Skin of body (tissue), 2 donors: ENCODE data around the gene ILF3. TPM values are rescaled to one million over a fixed set of nuclear protein-coding genes. Genes with fewer than 3 reads are reported as not detected.

Experiments
- DNase-seq: peaks from one replicate; lab custom pipeline; 2025; lab: John Stamatoyannopoulos, UW
- total RNA-seq: library from RNA; depleted of rRNA; stranded (reverse); fragments of >200 nt; gene quantifications from one replicate; pipeline ENCODE4 v1.2.3, GENCODE V29; 2014

Gene ILF3
- 98.6 TPM for total RNA-seq

DNA sequence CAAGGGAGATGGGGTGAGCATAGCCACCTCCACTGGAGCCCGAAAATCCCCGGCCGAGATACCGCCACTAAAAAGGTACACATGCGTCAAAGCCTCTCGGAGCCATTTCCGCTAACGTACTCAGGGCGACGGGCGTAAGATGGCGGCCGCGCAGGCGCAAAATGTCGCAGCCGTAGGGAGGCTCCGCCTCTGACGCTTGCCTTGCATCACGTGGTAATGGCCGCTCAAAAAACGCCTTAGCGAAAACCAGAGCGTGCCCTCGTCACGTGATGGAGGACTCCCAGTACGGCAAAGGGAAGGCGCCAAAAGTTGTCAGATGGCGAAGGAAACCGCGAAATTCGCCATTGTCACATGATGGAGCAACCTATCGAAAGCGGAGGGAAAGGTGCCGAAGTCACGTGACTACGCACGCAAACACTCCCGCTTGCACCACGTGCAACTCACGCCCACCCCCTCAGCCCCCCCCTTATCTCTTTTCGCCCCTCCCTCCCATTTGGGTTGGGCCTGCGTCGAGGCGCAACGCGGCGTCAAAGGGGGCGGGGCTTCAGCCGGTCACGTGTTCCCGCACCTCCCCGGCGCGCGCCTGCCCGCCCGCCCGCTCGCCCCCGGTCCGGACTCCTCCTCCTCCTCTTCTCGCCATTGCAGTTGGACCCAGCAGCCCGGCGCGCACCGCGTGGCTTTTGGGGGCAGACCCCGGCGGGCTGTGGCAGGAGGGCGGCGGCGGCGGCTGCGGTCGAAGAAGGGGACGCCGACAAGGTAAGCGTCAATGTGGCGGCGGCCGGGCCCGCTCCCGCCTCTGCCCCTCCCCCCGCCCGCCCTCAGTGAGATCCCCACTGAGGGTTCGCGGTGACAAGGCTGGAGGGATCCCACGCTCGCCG, at the start of gene ILF3:
ILF3 (plus strand) TSS at position 615 of the 878 bp plus-strand sequence. CDS start 16,260 bp downstream, outside the sequence.
- peak; percentile 100 for DNase-seq

DNA sequence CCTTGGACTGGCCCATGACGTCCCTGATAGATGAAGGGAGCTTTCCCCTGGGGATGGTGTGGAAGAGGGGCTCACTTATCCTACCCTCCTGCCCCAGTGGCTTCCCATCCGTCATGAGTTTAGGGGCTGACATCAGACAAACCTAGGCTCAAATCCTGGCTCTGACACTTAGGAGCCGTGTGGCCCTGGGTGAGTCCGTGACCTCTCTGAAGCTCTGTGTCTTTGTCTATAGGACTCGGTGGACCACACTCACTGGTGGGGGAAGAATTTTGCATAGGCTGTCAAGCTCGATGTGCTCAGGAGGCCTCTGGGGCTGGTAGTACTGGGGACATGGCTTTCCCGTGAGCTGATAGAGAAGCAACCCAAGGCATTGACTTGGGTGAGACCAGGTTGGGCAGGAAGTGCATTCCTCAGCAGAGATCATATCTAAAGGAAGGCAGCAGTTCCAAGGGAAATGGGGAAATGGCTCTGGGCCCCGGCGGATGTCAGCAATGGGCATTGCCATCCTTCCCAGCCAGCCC, 49.6 kb upstream of the ILF3 start:
- DNase-seq = no peak

DNA sequence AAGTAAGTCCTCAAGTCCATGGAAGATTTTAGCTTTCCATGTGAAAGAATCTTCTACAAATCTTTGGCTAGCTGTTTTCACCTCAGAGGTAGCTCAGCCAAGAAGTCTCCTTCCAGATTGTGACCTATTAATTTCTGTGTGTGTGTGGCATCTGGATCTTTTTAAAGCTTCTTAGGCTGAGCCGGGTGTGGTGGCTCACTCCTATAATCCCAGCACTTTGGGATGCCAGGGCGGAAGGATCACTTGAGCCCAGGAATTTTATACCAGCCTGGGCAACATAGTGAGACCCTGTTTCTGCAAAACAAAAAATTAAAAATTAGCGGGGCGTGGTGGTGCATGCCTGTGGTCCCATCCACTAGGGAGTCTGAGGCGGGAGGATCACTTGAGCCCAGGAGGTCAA, 42.2 kb upstream of the ILF3 start:
- DNase-seq = no peak

DNA sequence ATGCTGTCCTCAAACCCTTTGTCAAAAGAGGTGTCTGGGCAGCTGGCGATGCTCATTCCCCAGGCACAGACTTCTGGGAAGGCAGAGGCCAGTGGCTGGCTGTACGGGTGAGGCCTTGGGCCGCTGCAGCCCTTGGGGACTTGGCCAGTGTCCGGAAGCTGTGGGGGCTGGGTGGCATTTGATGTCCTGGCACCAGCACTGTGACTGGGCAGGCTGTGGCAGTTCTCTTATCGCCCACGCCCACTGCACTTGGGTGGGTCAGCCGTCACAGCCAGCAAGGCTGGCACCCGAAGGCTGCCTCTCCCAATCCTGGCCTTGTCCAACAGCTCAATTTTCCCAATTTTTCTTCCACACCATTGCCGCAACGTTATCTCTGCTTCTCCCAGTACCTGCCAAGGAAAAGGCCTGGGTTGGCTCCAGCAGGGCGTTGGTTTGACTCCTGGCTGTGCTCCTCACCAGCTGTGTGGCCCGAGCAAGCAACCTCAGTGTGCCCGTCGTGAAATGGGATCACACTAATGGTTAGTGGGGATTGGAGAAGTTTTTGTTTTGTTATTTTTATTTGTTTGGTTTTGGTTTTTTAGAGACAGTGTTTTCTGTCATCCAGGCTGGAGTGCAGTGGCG, 41.5 kb upstream of the ILF3 start:
- DNase-seq = no peak

DNA sequence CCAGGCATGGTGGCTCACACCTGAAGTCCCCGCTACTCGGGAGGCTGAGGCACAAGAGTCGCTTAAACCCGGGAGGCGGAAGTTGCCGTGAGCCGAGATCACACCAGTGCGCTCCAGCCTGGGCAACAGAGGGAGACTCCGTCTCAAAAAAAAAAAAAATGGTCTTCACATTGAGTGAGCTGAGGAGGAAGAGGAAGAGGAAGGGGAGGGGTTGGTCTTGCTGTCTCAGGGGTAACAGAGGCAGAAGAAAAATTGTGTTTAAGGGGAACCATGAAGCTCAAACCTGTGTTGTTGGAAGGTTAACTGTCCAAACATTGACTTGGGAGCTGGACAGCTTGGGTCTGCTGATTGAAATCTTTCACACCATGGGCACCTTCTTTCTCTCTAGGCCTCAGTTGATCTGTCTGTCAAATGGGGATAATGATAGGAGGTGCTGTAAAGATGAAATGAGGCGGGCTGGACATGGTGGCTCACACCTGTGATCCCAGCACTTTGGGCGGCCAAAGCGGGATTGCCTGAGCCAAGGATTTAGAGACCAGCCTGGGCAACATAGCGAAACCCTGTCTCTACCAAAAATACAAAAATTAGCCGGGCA, 38.6 kb upstream of the ILF3 start:
- no peak for DNase-seq

DNA sequence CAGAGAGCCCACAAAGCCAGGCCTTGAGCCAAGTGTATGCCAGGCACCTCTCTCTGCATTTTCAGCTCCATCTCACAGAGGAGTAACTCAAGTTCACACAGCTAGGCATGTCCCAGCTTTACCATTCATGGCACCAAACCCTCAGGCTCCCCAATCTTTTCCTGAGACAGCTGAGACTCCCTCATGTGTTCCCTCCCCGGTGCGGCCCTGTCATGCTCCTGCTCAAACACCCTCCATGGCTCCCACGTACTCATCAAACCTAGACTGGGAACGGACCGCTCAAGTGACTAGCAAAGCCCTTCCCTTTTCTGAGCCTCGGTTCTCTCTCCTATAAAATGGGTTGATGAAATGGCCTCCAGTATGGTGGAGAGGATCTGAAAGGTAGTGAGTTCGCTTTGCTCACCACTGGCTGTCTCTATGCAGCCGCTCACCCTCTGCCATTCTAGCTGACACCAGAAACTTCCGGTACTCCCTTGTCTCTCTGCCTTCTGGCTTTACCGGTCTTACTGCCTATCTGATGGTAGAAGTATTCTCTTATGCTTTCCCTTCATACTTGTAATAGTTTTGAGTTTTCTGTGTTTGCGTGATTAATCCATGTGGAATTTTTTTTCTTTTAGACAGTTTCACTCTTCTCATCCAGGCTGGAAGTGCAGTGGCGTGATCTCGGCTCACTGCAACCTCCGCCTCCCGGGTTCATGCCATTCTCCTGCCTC, 36.6 kb upstream of the ILF3 start:
- DNase-seq = no peak

DNA sequence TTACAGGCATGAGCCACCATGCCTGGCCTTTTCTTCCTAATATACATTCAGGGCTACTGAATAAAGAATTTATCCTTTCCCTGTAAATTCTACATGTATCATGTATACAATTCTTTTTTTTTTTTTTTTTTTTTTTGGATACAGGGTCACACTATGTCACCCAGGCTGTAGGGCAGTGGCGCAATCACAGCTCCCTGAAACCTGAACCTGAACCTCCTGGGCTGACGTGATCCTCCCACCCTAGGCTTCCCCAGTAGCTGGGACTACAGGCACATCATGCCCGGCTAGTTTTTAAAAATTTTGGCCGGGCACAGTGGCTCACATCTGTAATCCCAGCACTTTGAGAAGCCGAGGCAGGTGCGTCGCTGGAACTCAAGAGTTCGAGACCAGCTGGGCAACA, 35.3 kb upstream of the ILF3 start:
- no peak for DNase-seq

DNA sequence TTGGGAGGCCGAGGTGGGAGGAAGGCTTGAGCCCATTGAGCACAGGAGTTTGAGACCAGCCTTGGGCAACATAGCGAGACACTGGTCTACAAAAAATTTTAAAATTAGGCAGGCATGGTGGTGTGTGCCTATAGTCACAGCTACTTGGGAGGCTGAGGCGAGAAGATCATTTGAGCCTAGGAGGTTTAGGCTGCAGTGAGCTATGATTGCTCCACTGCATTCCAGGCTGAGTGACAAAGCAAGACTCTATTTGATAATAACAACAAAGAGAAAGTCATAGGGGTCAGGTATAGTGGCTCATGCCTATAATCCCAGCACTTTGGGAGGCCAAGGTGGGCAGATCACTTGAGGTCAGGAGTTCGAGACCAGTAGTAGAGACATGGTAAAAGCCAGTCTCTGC, 33.4 kb upstream of the ILF3 start:
- no peak for DNase-seq

DNA sequence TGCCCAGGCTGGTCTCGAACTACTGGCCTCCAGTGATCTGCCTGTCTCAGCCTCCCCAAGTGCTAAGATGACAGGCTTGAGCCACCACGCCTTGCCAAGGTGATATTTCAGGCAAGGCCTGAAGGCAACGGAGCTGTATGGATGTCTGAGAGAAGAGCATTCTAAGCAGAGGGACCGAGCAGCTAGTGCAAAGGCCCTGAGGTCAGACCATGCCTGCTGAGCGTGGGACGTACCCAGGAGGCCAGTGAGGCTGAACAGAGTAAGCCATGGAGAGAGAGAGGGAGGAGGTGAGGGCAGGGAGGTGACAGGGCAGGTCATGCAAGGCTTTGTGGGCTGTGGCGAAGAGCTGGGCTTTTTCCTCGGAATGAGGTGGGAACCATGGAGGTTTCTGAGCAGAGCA, 32.2 kb upstream of the ILF3 start:
- DNase-seq = no peak

DNA sequence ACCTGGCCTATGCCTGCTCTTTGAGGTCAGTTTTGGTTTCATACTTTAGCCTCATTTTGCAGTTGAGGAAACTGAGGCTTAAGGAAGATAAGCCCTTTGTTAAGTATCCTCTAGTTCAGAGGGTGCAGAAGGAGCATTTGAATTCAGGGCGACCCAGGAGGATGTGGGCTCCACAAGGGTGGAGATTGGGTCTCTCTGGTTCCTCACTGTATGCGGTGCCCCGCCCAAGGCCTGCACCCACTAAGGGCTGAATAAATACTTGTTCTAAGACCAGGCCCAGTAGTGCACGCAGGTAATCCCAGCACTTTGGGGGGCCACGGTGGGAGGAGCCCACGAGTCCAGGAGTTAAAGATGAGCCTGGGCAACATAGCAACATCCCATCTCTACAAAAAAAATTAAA, 29.6 kb upstream of the ILF3 start:
- DNase-seq = no peak

DNA sequence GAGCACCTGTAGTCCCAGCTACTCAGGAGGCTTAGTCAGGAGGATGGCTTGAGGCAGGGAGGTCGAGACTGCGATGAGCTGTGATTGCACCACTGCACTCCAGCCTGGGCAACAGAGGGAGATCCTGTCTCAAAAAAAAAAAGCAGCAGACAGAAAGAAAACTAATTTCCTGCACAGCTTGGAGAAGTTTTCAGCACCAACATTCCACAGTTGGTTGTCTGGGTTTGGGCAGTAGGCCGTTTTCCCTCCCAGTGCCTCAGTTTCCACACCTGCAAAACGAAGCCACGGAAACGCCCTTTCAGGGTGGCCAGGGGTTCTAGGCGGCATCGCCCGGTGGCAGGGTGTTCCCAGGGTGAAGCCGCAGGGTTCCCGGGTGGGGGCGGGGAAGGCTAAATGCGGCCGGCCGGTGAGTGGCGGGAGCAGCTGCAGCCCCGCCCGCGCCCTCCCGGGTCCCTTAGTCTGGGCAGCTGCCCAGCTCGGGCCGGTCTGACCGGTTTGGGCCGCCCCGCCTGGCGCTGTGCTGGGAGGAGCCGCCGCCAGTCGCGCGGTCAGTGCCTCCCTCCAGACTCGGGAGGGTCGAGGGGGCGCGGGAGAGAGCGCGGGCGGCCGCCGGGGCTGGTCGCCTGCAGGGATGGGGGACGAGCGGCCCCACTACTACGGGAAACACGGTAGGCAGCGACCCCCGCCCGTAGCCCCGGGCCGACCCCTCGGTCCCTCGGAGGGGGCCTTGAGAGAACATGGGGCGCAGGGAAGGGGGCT, 29.0 kb upstream of the ILF3 start, which contains the start of gene SLC44A2:
SLC44A2 (plus strand) TSS at position 551 of the 759 bp plus-strand sequence; CDS start at position 632, 81 bp downstream.
- DNase-seq = no peak

DNA sequence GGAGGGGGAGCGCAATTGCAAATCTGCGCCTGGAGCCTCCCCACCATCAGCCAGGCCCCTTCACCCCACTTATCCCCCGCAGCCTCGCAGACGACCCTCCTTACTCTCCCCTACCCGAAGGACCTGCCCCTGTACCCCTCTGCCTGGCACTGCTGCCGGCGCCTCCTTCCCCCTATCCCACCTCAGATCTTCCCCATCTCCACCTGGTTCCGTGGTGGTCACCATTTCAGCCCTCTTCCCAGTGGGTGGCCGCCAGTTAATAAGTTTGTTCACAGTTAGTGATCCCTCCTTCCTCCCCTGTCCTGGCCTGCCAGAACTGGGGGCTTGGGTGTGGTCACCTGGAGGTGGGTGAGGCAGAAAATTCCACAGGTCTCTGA, 28.4 kb upstream of the ILF3 start:
- no peak for DNase-seq

DNA sequence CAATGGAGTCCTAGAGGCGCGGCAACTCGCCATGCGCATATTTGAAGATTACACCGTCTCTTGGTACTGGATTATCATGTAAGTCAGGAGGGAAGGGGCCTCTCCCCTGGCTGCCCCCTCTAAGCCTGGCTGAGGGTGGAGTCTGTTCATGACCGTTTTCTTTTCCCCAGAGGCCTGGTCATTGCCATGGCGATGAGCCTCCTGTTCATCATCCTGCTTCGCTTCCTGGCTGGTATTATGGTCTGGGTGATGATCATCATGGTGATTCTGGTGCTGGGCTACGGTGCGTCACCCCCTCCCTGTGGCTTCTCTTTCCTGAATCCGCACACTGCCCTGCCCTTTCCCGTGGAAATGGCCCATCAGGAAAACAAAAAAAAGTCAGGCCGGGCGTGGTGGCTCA, 22.3 kb upstream of the ILF3 start:
- no peak for DNase-seq

DNA sequence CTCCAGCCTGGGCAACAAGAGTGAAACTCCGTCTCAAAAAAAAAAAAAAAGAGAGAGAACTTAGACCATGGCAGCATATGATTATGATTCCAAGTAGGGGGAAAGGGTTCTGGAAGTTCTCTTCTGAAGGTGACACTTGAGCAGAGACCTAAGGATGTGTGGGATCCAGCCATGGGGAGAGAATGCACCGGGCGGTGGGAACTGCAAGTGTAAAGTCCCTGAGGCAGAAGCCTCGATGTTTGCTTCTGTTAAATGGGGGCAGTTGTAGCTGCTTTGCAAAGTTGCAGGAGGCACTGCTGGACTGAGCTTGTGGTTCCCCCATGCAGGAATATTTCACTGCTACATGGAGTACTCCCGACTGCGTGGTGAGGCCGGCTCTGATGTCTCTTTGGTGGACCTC, 19.7 kb upstream of the ILF3 start:
- DNase-seq = no peak

DNA sequence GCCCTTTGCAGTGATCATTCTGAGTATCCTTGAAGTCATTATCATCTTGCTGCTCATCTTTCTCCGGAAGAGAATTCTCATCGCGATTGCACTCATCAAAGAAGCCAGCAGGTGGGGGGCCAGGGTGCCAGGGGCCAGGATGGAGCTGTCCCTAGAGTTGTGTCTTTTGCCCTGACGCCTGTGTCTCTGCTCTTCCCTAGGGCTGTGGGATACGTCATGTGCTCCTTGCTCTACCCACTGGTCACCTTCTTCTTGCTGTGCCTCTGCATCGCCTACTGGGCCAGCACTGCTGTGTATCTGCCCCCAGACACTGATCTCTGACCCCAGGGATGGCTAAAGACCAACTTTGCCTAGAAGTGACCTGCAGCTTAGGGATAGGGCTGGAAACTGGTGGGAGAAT, 19.2 kb upstream of the ILF3 start:
- DNase-seq = no peak

DNA sequence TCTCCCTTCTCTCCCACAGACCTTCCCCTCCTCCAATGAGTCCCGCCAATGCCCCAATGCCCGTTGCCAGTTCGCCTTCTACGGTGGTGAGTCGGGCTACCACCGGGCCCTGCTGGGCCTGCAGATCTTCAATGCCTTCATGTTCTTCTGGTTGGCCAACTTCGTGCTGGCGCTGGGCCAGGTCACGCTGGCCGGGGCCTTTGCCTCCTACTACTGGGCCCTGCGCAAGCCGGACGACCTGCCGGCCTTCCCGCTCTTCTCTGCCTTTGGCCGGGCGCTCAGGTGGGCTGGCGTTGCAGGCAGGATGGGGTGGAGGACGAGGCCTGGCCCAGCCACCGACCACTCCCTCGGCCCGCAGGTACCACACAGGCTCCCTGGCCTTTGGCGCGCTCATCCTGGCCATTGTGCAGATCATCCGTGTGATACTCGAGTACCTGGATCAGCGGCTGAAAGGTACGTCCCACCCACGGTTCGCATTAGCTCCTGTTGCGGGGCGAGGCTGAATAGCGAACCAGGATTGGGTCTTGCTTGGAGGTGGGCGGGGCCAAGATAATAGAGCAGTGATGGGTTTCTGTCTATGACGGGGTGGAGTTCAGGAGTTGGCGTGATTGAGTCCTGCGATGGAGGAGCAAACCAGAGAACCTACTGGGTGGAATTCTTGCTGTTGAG, 17.7 kb upstream of the ILF3 start:
- no peak for DNase-seq

DNA sequence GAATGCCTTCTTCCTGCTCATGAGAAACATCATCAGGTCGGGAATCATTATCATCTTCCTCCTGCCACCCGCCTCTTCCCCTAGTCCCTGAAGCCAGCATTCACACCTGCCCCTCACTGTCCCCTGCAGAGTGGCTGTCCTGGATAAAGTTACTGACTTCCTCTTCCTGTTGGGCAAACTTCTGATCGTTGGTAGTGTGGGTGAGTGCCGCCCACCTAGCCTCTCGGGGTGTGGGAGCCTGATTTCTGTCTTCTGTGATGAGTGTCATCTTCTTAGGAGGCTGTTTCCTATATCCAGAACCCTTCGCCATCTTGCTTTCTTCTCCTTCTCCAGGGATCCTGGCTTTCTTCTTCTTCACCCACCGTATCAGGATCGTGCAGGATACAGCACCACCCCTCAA, 16.3 kb upstream of the ILF3 start:
- no peak for DNase-seq

DNA sequence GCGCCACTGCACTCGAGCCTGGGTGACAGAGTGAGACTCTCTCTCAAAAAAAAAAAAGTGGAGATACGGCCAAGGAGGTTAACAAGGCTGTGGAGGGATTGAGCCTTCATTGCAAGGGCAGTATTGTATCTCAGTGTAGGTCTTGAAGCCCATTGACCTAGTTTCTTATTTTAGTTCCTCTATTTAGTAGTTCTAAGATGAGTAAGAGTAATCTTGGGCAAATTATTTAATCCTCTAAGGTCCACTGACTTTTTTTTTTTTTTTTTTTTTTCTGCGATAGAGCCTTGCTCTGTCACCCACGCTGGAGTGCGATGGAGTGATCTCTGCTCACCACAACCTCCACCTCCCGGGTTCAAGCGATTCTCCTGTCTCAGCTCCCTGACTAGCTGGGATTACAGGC, 14.3 kb upstream of the ILF3 start:
- no peak for DNase-seq

DNA sequence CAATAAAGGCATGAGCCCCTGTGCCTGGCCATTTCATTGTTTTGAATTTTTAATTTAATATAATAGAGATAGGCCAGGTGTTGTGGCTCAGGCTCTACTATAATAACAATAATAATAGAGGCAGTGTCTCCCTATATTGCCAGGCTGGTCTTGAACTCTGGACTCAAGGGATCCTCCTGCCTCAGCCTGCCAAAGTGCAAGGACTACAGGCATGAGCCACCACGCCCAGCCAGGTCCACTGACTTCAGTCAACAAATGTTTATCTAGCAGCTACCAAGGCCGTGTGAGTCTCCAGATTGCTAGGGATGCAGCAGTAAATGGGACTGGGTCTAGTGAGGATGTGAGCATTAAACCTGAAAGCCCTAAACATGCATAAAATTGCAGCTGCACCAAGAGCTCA, 13.8 kb upstream of the ILF3 start:
- DNase-seq = no peak

DNA sequence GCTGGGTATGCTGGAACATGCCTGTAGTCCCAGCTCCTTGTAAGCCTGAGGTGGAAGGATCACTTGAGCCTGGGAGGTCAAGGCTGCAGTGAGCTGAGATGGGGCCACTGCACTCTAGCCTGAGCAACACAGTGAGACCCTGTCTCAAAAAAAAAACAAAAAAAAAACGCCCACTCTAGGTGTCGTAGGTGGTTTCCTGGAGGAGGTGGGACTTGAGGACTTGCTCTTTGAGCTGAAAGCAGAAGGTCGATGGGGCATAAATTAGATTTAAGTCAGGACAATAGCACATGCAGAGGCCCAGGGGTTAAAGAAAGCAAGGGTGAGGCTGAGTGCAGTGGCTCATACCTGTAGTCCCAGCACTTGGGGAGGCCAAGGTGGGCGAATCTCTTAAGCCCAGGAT, 12.9 kb upstream of the ILF3 start:
- no peak for DNase-seq
